ENCODE data around the gene EPHB3. TPM values are rescaled to one million over a fixed set of nuclear protein-coding genes. Genes with fewer than 3 reads are reported as not detected.
"Not testable (repeated sequence)": the region's sequence is repeated elsewhere in the genome, so short reads cannot be mapped to it uniquely, and the experiment has no call there.

Gene EPHB3
- total RNA-seq, 1 donor from 2014 or later = 17.2 TPM

- no peak overlapping the region for H3K4me2 ChIP-seq (ENCODE audit: low read length)
- H2AFZ ChIP-seq (ENCODE audit: low read depth, low read length) = no peak overlapping the region
- DNase-seq (ENCODE audit: low read depth) (peak; percentile 39), FAIRE-seq (no peak)
- no peak overlapping the region for H3K27ac ChIP-seq (ENCODE audit: low read depth, low read length)
- TF ChIP-seq CTCF (IDR thresholded peaks at IDR 0.05; ENCODE audit: insufficient read depth, low read depth, low read length) = no peak
- TF ChIP-seq EZH2 (IDR thresholded peaks at IDR 0.05; ENCODE audit: insufficient read depth, low read length) = no peak
- peaks cover 8% of the 10 kb centered on the region for H3K27me3 Mint-ChIP-seq (ENCODE audit: low read depth, unreplicated experiment)
- no peaks in the 10 kb centered on the region for H3K36me3 Mint-ChIP-seq (ENCODE audit: low read depth, unreplicated experiment)
- H3K9me3 Mint-ChIP-seq (ENCODE audit: unreplicated experiment) = peaks cover 2% of the 10 kb centered on the region
- no peaks in the 10 kb centered on the region for H3K4me1 ChIP-seq (ENCODE audit: insufficient read depth, low read length)
- no peaks in the 10 kb centered on the region for H3K79me2 ChIP-seq (ENCODE audit: insufficient read depth, low read length)
- H3K4me3 Mint-ChIP-seq (ENCODE audit: unreplicated experiment) = peak overlapping the region; percentile 22
- no peaks in the 10 kb centered on the region for H3K9me3 ChIP-seq (ENCODE audit: insufficient read depth, low read depth, low read length)
- peak overlapping the region; percentile 0 for H3K27ac Mint-ChIP-seq (ENCODE audit: unreplicated experiment)
- no peak overlapping the region for H3K9ac ChIP-seq (ENCODE audit: low read length)
- H3K36me3 ChIP-seq (ENCODE audit: insufficient read depth, low read length) = no peaks in the 10 kb centered on the region
- H3K4me3 ChIP-seq (ENCODE audit: insufficient read depth, low read depth, low read length) = no peak overlapping the region
- no peaks in the 10 kb centered on the region for H4K20me1 ChIP-seq (ENCODE audit: insufficient read depth, low read length)
- peaks cover 18% of the 10 kb centered on the region for H3K27me3 ChIP-seq (ENCODE audit: insufficient read depth, low read length)
- H3K4me1 Mint-ChIP-seq (ENCODE audit: low read depth, unreplicated experiment) = peaks cover 23% of the 10 kb centered on the region
Observed at GRCh38 chr3:184620475-184621119, 59.0 kb downstream of the EPHB3 start.

GRCh38 chr3:184622156-184622555 is 60.6 kb downstream of the EPHB3 start:
- not testable (repeated sequence) for H3K9me3 Mint-ChIP-seq (ENCODE audit: unreplicated experiment); H3K4me1 ChIP-seq (ENCODE audit: insufficient read depth, low read length); H2AFZ ChIP-seq (ENCODE audit: low read depth, low read length); H3K27ac Mint-ChIP-seq (ENCODE audit: unreplicated experiment); H3K9me3 ChIP-seq (ENCODE audit: insufficient read depth, low read depth, low read length); H3K4me3 Mint-ChIP-seq (ENCODE audit: unreplicated experiment); H3K36me3 Mint-ChIP-seq (ENCODE audit: low read depth, unreplicated experiment); H3K27ac ChIP-seq (ENCODE audit: low read depth, low read length); H3K4me3 ChIP-seq (ENCODE audit: insufficient read depth, low read depth, low read length); H3K36me3 ChIP-seq (ENCODE audit: insufficient read depth, low read length); DNase-seq (ENCODE audit: low read depth); H3K4me2 ChIP-seq (ENCODE audit: low read length); H3K9ac ChIP-seq (ENCODE audit: low read length); FAIRE-seq; H3K27me3 Mint-ChIP-seq (ENCODE audit: low read depth, unreplicated experiment); H3K79me2 ChIP-seq (ENCODE audit: insufficient read depth, low read length); H4K20me1 ChIP-seq (ENCODE audit: insufficient read depth, low read length)
- peaks cover 15% of the 10 kb centered on the region for H3K4me1 Mint-ChIP-seq (ENCODE audit: low read depth, unreplicated experiment)
- H3K27me3 ChIP-seq (ENCODE audit: insufficient read depth, low read length) = peaks cover 17% of the 10 kb centered on the region

GRCh38 chr3:184626923-184627322 is 65.3 kb downstream of the EPHB3 start:
- H3K27me3 Mint-ChIP-seq (ENCODE audit: low read depth, unreplicated experiment) = peaks cover 20% of the 10 kb centered on the region
- H3K4me2 ChIP-seq (ENCODE audit: low read length) = no peak overlapping the region
- DNase-seq (ENCODE audit: low read depth) = no peak
- H3K27me3 ChIP-seq (ENCODE audit: insufficient read depth, low read length) = peaks cover 16% of the 10 kb centered on the region
- H3K27ac ChIP-seq (ENCODE audit: low read depth, low read length) = no peak overlapping the region
- no peak for TF ChIP-seq EZH2 (IDR thresholded peaks at IDR 0.05; ENCODE audit: insufficient read depth, low read length)
- TF ChIP-seq CTCF (IDR thresholded peaks at IDR 0.05; ENCODE audit: insufficient read depth, low read depth, low read length) = no peak
- H3K9me3 ChIP-seq (ENCODE audit: insufficient read depth, low read depth, low read length) = no peaks in the 10 kb centered on the region
- no peaks in the 10 kb centered on the region for H3K9me3 Mint-ChIP-seq (ENCODE audit: unreplicated experiment)
- H3K4me1 Mint-ChIP-seq (ENCODE audit: low read depth, unreplicated experiment) = peaks cover 2% of the 10 kb centered on the region
- no peak overlapping the region for H3K4me3 Mint-ChIP-seq (ENCODE audit: unreplicated experiment)
- no peaks in the 10 kb centered on the region for H3K36me3 ChIP-seq (ENCODE audit: insufficient read depth, low read length)
- H3K4me1 ChIP-seq (ENCODE audit: insufficient read depth, low read length) = no peaks in the 10 kb centered on the region
- H4K20me1 ChIP-seq (ENCODE audit: insufficient read depth, low read length) = no peaks in the 10 kb centered on the region
- no peak overlapping the region for H3K4me3 ChIP-seq (ENCODE audit: insufficient read depth, low read depth, low read length)
- no peaks in the 10 kb centered on the region for H3K79me2 ChIP-seq (ENCODE audit: insufficient read depth, low read length)
- H3K27ac Mint-ChIP-seq (ENCODE audit: unreplicated experiment) = no peak overlapping the region
- FAIRE-seq = no peak
- no peak overlapping the region for H3K9ac ChIP-seq (ENCODE audit: low read length)
- no peaks in the 10 kb centered on the region for H3K36me3 Mint-ChIP-seq (ENCODE audit: low read depth, unreplicated experiment)
- H2AFZ ChIP-seq (ENCODE audit: low read depth, low read length) = no peak overlapping the region
